Subcutaneous abdominal adipose tissue (tissue), 5 donors: Measurements from ENCODE around the gene KRTAP5-1.
"Not testable (repeated sequence)": the region's sequence is repeated elsewhere in the genome, so short reads cannot be mapped to it uniquely, and the experiment has no call there.

ENCODE experiments used
- H3K27ac ChIP-seq: one replicate; pipeline ENCODE4 v1.7.0; 2013; ENCODE audit warnings: low read depth, mild to moderate bottlenecking, inconsistent platforms, low read length, moderate library complexity
- H3K27me3 ChIP-seq, 5 donors: one replicate each; pipeline ENCODE4 v1.7.0; 2013; ENCODE audit warnings: low read length in 5 of 5, inconsistent platforms in 1 of 5; ENCODE audit not compliant: control insufficient read depth in 5 of 5, insufficient read depth in 4 of 5
- H3K36me3 ChIP-seq, 5 donors: one replicate each; pipeline ENCODE4 v1.7.0; 2013; ENCODE audit warnings: low read length in 5 of 5; ENCODE audit not compliant: control insufficient read depth in 5 of 5, insufficient read depth in 5 of 5
- H3K4me1 ChIP-seq, 5 donors: one replicate each; pipeline ENCODE4 v1.7.0; 2013; ENCODE audit warnings: low read length in 5 of 5, mild to moderate bottlenecking in 3 of 5, moderate library complexity in 1 of 5; ENCODE audit not compliant: control insufficient read depth in 5 of 5, insufficient read depth in 5 of 5
- H3K4me3 ChIP-seq, 5 donors: one replicate each; pipeline ENCODE4 v1.7.0; 2013; ENCODE audit warnings: low read length in 5 of 5, low read depth in 1 of 5
- H3K9ac ChIP-seq, 5 donors: one replicate each; pipeline ENCODE4 v1.7.0; 2013; ENCODE audit warnings: low read length in 5 of 5, mild to moderate bottlenecking in 4 of 5, moderate library complexity in 3 of 5
- H3K9me3 ChIP-seq, 5 donors: one replicate each; pipeline ENCODE4 v1.7.0; 2013; ENCODE audit warnings: low read length in 5 of 5; ENCODE audit not compliant: control insufficient read depth in 5 of 5
- donor health status: healthy.
- donor health status: healthy.
- donor health status: healthy.
- donor health status: healthy.
- donor health status: healthy.

The KRTAP5-1 gene

GRCh38 chr11:1584661-1585370 is at the start of gene KRTAP5-1:
KRTAP5-1 (minus strand) TSS chr11:1585283; CDS start chr11:1585249, 34 bp downstream.
- H3K9me3 ChIP-seq, H3K36me3 ChIP-seq, H3K27ac ChIP-seq, H3K4me3 ChIP-seq, H3K9ac ChIP-seq: not testable (repeated sequence)
- H3K27me3 ChIP-seq, result peaks cover 0 to 20% (median 6%) of the 10 kb centered on the region in 5 donors
- peaks cover 0 to 18% (median 10%) of the 10 kb centered on the region in 5 donors for H3K4me1 ChIP-seq

- peaks cover 5 to 32% (median 26%) of the 10 kb centered on the region in 5 donors for H3K27me3 ChIP-seq
Measured at GRCh38 chr11:1633864-1634263, 48.8 kb upstream of the KRTAP5-1 start.

GRCh38 chr11:1632053-1632714 is 47.1 kb upstream of the KRTAP5-1 start:
- Histone ChIP-seq H3K27me3 (peaks cover 11 to 40% (median 28%) of the 10 kb centered on the region in 5 donors), H3K9ac (no peak overlapping the region)

More at GRCh38 chr11:1633864-1634263, 48.8 kb upstream of the KRTAP5-1 start:
- Histone ChIP-seq H3K36me3 (no peaks in the 10 kb centered on the region), H3K9ac (no peak overlapping the region), H3K4me1 (peaks cover 0 to 28% (median 3%) of the 10 kb centered on the region in 5 donors), H3K9me3 (no peaks in the 10 kb centered on the region), H3K4me3 (no peak overlapping the region), H3K27ac (no peak overlapping the region)

GRCh38 chr11:1631066-1631568 is 46.0 kb upstream of the KRTAP5-1 start:
- H3K27me3 ChIP-seq, result peaks cover 11 to 41% (median 28%) of the 10 kb centered on the region in 5 donors
- no peak overlapping the region for H3K4me3 ChIP-seq
- no peaks in the 10 kb centered on the region for H3K9me3 ChIP-seq

More at GRCh38 chr11:1632053-1632714, 47.1 kb upstream of the KRTAP5-1 start:
- Histone ChIP-seq H3K4me3 (no peak overlapping the region), H3K9me3 (no peaks in the 10 kb centered on the region), H3K36me3 (no peaks in the 10 kb centered on the region), H3K27ac (no peak overlapping the region), H3K4me1 (peaks cover 0 to 22% (median 3%) of the 10 kb centered on the region in 5 donors)

GRCh38 chr11:1630271-1630670 is 45.2 kb upstream of the KRTAP5-1 start:
- Histone ChIP-seq H3K9ac (no peak overlapping the region), H3K27me3 (peaks cover 11 to 41% (median 28%) of the 10 kb centered on the region in 5 donors), H3K4me3 (no peak overlapping the region), H3K36me3 (no peaks in the 10 kb centered on the region), H3K27ac (no peak overlapping the region), H3K4me1 (peaks cover 0 to 18% (median 3%) of the 10 kb centered on the region in 5 donors), H3K9me3 (no peaks in the 10 kb centered on the region)

More at GRCh38 chr11:1631066-1631568, 46.0 kb upstream of the KRTAP5-1 start:
- Histone ChIP-seq H3K4me1 (peaks cover 0 to 22% (median 3%) of the 10 kb centered on the region in 5 donors), H3K36me3 (no peaks in the 10 kb centered on the region), H3K9ac (no peak overlapping the region), H3K27ac (no peak overlapping the region)

GRCh38 chr11:1629326-1630185 is 44.5 kb upstream of the KRTAP5-1 start, which contains the start of gene KRTAP5-5:
KRTAP5-5 (plus strand) TSS chr11:1629775; CDS start chr11:1629841, 66 bp downstream.
- peaks cover 0 to 18% (median 3%) of the 10 kb centered on the region in 5 donors for H3K4me1 ChIP-seq
- no peaks in the 10 kb centered on the region for H3K36me3 ChIP-seq
- peaks cover 11 to 41% (median 28%) of the 10 kb centered on the region in 5 donors for H3K27me3 ChIP-seq
- H3K9ac ChIP-seq, result peak within 1 kb of the TSS in 1 of 5 donors; percentile 35
- H3K27ac ChIP-seq, result no peak within 1 kb of the TSS
- no peaks in the 10 kb centered on the region for H3K9me3 ChIP-seq
- H3K4me3 ChIP-seq, result no peak within 1 kb of the TSS

GRCh38 chr11:1628506-1629325 is 43.6 kb upstream of the KRTAP5-1 start:
- Histone ChIP-seq H3K4me1 (peaks cover 0 to 18% (median 3%) of the 10 kb centered on the region in 5 donors), H3K9me3 (no peaks in the 10 kb centered on the region), H3K27ac (no peak overlapping the region), H3K27me3 (peaks cover 11 to 38% (median 28%) of the 10 kb centered on the region in 5 donors), H3K9ac (peak overlapping the region in 1 of 5 donors; percentile 35), H3K36me3 (no peaks in the 10 kb centered on the region), H3K4me3 (no peak overlapping the region)

GRCh38 chr11:1625541-1625940 is 40.5 kb upstream of the KRTAP5-1 start:
- H3K4me3 ChIP-seq, result no peak overlapping the region
- H3K4me1 ChIP-seq, result peaks cover 0 to 7% (median 3%) of the 10 kb centered on the region in 5 donors
- no peaks in the 10 kb centered on the region for H3K9me3 ChIP-seq
- no peak overlapping the region for H3K27ac ChIP-seq
- no peak overlapping the region for H3K9ac ChIP-seq
- peaks cover 6 to 21% (median 9%) of the 10 kb centered on the region in 5 donors for H3K27me3 ChIP-seq
- no peaks in the 10 kb centered on the region for H3K36me3 ChIP-seq

GRCh38 chr11:1624621-1625020 is 39.5 kb upstream of the KRTAP5-1 start:
- no peaks in the 10 kb centered on the region for H3K9me3 ChIP-seq
- H3K4me1 ChIP-seq, result peaks cover 0 to 7% (median 3%) of the 10 kb centered on the region in 5 donors
- H3K9ac ChIP-seq, result no peak overlapping the region
- H3K27ac ChIP-seq, result no peak overlapping the region
- H3K4me3 ChIP-seq, result no peak overlapping the region
- peaks cover 4 to 18% (median 7%) of the 10 kb centered on the region in 5 donors for H3K27me3 ChIP-seq
- H3K36me3 ChIP-seq, result no peaks in the 10 kb centered on the region
